ENCODE measurements around the gene OPHN1. TPM values are rescaled to one million over a fixed set of nuclear protein-coding genes. Genes with fewer than 3 reads are reported as not detected.

OPHN1 gene
- total RNA-seq, 2 experiments from 2014 or later: 0.02 TPM

- ChIA-PET CTCF (no interaction called here), POLR2A (no interaction called here)
These were observed 176.3 kb downstream of the OPHN1 start for GRCh38 chrX:68256990-68257389.

- ChIA-PET CTCF (no interaction called here), POLR2A (no interaction called here)
These were observed 178.3 kb downstream of the OPHN1 start for GRCh38 chrX:68254738-68255645.

- ChIA-PET POLR2A (no interaction called here), CTCF (no interaction called here)
These were observed 180.6 kb downstream of the OPHN1 start for GRCh38 chrX:68252664-68253063.

DNA sequence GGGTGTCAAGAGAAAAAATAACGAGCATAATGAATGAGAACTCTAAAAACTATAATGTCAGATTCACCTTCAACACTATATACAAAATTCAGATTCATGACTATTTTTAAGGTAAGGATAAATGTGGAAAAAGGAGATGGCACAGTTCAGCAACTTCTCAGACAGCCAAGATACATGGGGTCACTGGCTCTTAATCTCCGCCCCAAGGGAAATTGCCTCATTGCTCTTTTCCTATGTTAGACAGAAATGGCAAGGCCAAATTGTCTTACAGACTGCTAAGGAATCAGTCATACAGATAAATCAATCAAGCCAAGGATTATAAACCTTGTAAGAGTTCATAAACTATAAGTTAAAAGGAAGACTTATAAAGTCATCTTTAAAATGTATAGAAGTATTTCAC is 183.4 kb downstream of the OPHN1 start:
- CTCF ChIA-PET: no interaction called here
- POLR2A ChIA-PET: no interaction called here

DNA sequence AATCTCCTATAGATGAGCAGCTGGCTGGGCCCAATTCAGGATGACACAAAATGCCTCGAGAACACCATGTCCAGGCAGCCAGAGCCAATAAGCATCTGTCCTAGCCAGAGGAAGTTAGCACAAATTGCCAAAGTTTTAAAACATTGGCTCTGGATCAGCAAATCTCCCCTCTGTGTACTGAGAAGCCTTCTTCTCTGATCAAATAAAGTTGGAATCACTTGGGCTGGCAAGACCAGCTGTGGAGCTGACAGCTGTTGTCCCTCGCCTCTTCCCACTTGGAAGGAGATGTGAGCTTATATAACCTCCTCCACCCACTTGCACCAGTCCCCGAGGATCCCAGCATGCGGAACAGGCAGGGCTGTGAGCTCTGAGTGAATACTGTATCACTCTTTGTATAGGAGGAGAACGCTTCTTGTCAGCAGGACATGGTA is 183.9 kb downstream of the OPHN1 start:
- ChIA-PET CTCF (no interaction called here), POLR2A (no interaction called here)

DNA sequence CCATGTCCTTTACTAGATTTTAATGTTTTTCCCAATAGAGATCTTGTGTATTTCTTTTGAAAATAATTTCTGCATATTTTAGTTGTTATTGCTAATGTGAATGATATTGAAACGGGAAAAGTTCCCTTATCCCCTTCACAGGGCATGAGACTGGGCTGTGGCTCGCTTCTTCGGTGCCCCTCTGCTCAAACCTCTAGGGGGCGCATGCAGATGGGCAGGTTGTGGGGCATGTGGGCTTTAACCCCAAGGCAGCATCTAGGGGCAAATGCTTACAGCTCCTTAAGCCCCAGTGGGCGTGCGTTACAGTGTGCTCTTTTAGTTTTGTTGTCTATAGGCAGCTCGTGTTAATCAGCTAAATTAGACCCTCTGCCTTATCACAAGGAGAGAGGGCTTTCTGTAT is 194.7 kb downstream of the OPHN1 start:
- ChIA-PET CTCF (no interaction called here), POLR2A (no interaction called here)

- ChIA-PET POLR2A (no interaction called here), CTCF (no interaction called here)
These were observed 199.0 kb downstream of the OPHN1 start for GRCh38 chrX:68234171-68234910.

- CTCF ChIA-PET: no interaction called here
- POLR2A ChIA-PET: no interaction called here
These were observed 201.1 kb downstream of the OPHN1 start for GRCh38 chrX:68232206-68232605.

DNA sequence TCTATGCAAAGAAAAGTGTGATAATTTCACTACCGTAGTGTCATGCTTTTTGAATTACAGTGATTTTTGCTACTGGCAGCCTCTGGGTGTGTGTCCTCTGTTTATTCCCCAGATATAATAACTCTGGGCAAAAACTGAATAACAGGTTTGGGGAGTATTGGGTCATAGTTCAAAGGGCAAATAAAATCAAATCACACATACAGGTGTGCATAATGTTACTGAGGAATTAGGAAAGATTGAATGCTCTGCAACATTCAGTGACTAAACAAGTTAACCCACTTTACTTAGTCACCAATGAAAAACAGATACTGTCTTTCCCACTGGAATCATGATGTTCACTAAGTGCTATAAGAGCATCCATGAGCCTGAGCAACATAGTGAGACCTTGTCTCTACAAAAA is 224.3 kb downstream of the OPHN1 start:
- ChIA-PET CTCF (no interaction called here), POLR2A (no interaction called here)

DNA sequence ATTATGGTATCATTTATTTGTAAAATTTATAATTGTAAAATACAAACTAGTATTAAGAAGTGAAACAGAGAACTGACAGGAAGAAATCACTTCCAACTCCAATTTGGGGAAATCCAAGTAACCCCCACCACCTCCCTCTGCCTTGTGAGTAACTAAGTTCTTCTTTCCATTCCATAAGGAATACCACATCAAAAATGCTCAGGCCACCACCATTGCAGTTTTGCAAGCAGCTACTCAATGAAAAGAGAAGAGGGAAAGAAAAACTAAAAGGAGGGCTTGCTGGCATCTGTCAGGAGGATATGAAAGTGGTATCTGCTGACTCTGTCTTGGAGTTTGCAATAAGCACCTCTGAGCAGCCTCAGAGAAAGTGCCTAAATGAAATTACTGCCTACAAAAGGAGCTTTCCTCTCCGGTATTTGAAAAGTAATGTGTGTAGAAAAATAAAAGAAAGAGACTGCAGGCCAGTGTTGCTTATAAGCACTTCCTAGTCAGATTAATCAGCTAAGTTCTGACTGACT is 228.7 kb downstream of the OPHN1 start:
- CTCF ChIA-PET: no interaction called here
- POLR2A ChIA-PET: no interaction called here

DNA sequence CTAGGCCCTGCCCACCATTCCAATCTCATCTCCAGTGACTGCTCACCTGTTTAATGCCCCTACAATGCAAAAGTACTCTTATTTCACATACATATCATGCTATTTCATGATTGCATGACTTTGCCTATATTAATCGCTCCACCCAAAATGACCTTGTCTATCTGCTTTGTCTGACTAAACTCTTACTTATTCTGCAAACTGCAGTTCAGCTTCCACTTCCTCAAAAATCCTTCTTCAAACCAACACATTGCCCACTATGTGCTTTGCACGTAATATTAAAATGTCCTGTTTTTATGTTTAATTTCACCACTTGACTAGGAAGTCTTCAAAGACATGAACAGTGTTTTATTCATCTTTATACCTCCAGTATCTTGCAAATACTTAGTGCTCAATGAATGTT is 229.6 kb downstream of the OPHN1 start:
- CTCF ChIA-PET: no interaction called here

DNA sequence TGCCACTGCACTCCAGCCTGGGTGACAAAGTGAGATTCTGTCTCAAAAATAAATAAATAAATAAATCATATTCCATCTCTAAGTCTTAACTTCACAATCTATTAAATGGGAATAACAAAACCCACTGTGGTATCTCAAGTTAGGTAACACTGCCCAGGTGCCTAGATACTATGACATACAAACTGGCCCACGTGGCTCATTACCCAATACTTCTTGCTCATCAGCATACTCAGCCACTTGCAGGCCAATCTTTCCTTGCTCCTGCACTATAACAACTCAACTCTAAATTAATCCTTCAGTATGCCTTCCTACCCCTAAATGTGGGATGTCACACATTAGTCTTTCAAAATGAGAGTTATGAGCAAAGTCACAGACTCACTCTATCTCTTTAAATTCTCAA is 230.1 kb downstream of the OPHN1 start:
- ChIA-PET POLR2A (no interaction called here), CTCF (no interaction called here)

More for the DNA sequence above, 229.6 kb downstream of the OPHN1 start:
- POLR2A ChIA-PET: no interaction called here

DNA sequence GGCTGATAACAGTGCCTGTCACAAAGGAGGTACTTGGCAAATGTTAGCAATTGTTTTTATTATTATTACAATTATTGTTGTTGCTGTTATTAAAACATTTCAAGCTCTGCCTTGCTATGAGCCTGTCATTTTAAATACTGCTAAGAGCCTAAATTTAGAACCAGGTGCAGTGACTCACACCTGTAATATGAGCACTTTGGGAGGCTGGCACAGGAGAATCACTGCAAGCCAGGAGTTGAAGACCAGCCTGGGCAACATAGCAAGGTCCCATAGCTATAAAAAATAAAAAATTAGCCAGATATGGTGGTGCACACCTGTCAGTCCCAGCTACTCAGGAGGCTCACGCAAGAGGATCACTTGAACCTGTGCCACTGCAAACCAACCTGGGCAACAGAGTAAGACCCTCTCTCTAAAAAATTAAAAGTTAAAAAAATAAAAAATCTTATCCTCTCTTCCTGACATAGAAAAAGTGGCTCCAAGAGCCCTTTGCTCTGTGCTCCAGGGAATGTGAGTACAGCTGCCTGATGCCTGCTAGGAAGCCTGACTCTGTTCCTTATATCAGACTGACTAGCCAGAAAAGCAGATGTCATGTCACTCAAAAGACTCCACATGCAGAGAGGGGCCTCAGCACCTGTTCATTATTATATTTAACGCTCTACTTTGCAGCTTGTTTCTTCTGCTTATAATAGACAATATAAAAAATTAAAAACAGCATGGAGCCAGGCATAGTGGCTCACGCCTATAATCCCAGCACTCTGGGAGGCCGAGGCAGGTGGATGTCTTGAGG is 234.0 kb downstream of the OPHN1 start:
- ChIA-PET CTCF (no interaction called here), POLR2A (no interaction called here)

GRCh38 chrX:68196939-68197791 is 236.1 kb downstream of the OPHN1 start:
- ChIA-PET CTCF (no interaction called here), POLR2A (no interaction called here)

GRCh38 chrX:68195561-68195960 is 237.7 kb downstream of the OPHN1 start:
- ChIA-PET POLR2A (no interaction called here), CTCF (no interaction called here)

GRCh38 chrX:68193786-68194185 is 239.5 kb downstream of the OPHN1 start:
- ChIA-PET POLR2A (no interaction called here), CTCF (no interaction called here)

DNA sequence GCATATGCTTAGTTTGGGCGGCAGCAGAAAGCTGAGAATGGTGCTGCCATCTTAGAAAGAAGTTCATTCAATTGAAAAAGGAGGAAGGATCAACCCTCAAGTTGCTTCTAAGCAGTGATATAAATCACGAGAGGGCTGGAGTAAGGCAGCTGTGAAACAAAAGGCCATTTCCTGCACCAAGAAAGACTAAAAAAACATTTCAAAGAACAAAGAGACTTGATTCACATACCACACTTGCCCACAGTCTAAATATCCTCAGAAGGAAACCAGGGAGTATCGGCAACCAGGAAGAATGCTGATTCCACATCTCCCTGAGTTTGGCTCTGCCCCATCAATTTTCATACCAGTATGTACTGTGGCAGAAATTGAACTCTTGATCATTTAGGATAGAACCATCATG is 240.1 kb downstream of the OPHN1 start:
- ChIA-PET CTCF (no interaction called here), POLR2A (no interaction called here)

GRCh38 chrX:68190799-68191198 is 242.5 kb downstream of the OPHN1 start:
- POLR2A ChIA-PET: no interaction called here
- CTCF ChIA-PET: no interaction called here

DNA sequence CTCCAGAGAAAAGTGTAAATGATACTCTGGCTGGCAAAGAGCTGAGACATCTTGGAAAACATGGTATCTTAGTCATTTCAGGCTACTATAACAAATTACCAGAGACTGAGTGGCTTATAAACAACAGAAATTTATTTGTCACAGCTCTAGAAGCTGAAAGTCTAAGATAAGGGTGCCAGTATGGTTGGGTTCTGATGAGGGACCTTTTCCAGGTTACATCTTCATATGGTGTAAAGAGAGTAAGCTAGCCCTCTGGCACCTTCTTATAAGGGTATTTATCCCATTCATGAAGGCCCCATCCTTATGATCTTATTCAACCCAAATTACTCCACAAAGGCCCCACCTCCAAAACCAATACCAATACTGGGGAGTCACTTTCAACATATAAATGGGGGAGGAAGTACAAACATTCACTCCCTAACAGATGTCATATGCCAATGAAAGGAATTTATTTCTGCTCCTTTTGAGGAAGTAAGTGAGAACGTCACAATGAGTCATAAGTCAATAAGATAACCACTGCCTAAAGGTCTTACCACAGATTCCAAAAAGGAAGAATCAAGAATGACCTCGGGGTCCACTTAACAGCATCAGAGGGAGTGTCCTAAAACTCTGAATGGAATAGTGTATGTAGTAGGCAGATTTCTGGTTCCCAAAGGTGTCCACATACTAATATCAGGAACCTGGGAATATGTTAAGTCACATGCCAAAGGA is 246.6 kb downstream of the OPHN1 start:
- ChIA-PET POLR2A (no interaction called here), CTCF (no interaction called here)
